ENCODE measurements around the gene ZNF614.
"Not testable (repeated sequence)": the region's sequence is repeated elsewhere in the genome, so short reads cannot be mapped to it uniquely, and the experiment has no call there.

GRCh38 chr19:51975787-51976186, 52.4 kb downstream of the ZNF614 start:
- TF ChIP-seq CTCF (conservative IDR thresholded peaks at IDR 0.05; ENCODE audit: low read length); EZH2phosphoT487 (IDR thresholded peaks at IDR 0.05; ENCODE audit: borderline replicate concordance, low read depth, low read length): not testable (repeated sequence)
